ENCODE measurements around the gene GAPDH.

GRCh38 chr12:6563448-6564050, 29.2 kb downstream of the GAPDH start:
- TF ChIP-seq POLR2A (IDR thresholded peaks at IDR 0.05) (no peak), CTCF (IDR thresholded peaks at IDR 0.05) (peak; percentile 24 to 72 (median 57))
